ENCODE measurements around the gene STRBP. TPM values are rescaled to one million over a fixed set of nuclear protein-coding genes. Genes with fewer than 3 reads are reported as not detected.
A peak's percentile ranks its signal among the peaks of the same experiment; 100 is the strongest.

Gene STRBP
- total and polyA plus RNA-seq, 9 of the 15 experiments (the other 6 are each of a cell fraction or from before 2014, with no cell fraction given): 27.7 to 84.0 (median 70.2) TPM

DNA sequence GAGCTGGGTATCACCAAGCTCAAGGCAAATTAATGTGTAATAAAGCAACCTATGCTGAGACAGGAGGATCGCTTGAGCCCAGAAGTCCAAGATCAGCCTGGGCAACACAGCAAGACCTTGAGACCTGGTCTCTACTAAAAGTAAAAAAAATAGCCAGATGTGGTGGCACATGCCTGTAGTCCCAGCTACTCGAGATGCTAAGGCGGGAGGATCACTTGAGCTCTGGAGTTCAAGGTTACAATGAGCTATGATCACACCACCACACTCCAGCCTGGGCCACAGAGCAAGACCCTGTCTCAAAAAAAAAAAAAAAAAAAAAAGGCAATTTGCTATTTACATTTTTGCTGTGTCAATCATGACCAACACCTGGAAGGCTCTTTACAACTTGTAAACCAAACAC lies 5.2 kb downstream of the STRBP start:
- no peak for FAIRE-seq
- H3K79me2 ChIP-seq (ENCODE audit: control insufficient read depth, insufficient read depth, low read length): peaks cover 96% of the 10 kb centered on the region
- H3K27ac ChIP-seq (ENCODE audit: extremely low read depth, low read depth, low read length): no peak overlapping the region
- ChIA-PET POLR2A (interaction anchor here (1.1 to 5.1 kb wide), 2 partner anchors 11 to 36 kb away, joined by 4 to 30 read pairs; no protein-coding TSS in a partner anchor), CTCF (ENCODE audit: low intra/inter-chr PET ratio) (no interaction called here)
- no peaks in the 10 kb centered on the region for H3K9me3 ChIP-seq (replicated peaks; ENCODE audit: control insufficient read depth, insufficient read depth, low read depth, low read length)
- TF ChIP-seq ZNF121 (CRISPR knock-in tag; conservative IDR thresholded peaks at IDR 0.05) (peak; percentile 73), C11orf30 (IDR thresholded peaks at IDR 0.05; ENCODE audit: low read depth) (no peak), TBP (optimal IDR thresholded peaks at IDR 0.05; ENCODE audit: low read depth, low read length) (no peak)
- TF ChIP-seq, protein P1, sequence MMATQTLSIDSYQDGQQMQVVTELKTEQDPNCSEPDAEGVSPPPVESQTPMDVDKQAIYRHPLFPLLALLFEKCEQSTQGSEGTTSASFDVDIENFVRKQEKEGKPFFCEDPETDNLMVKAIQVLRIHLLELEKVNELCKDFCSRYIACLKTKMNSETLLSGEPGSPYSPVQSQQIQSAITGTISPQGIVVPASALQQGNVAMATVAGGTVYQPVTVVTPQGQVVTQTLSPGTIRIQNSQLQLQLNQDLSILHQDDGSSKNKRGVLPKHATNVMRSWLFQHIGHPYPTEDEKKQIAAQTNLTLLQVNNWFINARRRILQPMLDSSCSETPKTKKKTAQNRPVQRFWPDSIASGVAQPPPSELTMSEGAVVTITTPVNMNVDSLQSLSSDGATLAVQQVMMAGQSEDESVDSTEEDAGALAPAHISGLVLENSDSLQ (IDR thresholded peaks at IDR 0.05): peak; percentile 51; the same call in 1 of the 2 replicates
- peaks cover 4% of the 10 kb centered on the region; the same call in 2 of the 3 replicates for H3K36me3 ChIP-seq (ENCODE audit: control insufficient read depth, insufficient read depth, low read length)
- H3K4me3 ChIP-seq: no peak overlapping the region
- WGBS (ENCODE audit: insufficient coverage, low coverage, missing lambda C conversion rate): 82% methylated on average over 3 of the region's 3 CpGs
- DNase-seq (ENCODE audit: extremely low read depth in 1 of 4, low spot score in 3 of 4): no peak
- H4K20me1 ChIP-seq (replicated peaks; ENCODE audit: control insufficient read depth, insufficient read depth, low read length): peaks cover 7% of the 10 kb centered on the region; the same call in 1 of the 2 replicates
- H3K9ac ChIP-seq (ENCODE audit: insufficient read depth in 1 of 2, low read depth in 2 of 2, low read length in 2 of 2): no peak overlapping the region
- no peak overlapping the region for H2AFZ ChIP-seq (ENCODE audit: low read depth, low read length)
- H3K4me1 ChIP-seq (replicated peaks in 1 of 2; ENCODE audit: control insufficient read depth in 2 of 2, insufficient read depth in 2 of 2, low read length in 2 of 2): peaks cover 17 to 32% of the 10 kb centered on the region in 2 experiments
- H3K9me1 ChIP-seq (ENCODE audit: control insufficient read depth, insufficient read depth, low read length): peaks cover 3% of the 10 kb centered on the region
- intact Hi-C loops (cut with micrococcal nuclease): no loop called here
- ATAC-seq: no peak
- in situ Hi-C loops (cut with MboI): no loop called here
- no TSS peak for BruUV-seq (replicated peaks)
- no peaks in the 10 kb centered on the region for H3K27me3 ChIP-seq (ENCODE audit: control insufficient read depth in 2 of 2, insufficient read depth in 2 of 2, low read length in 2 of 2)
- H3K4me2 ChIP-seq (ENCODE audit: insufficient read depth, low read length): no peak overlapping the region

DNA sequence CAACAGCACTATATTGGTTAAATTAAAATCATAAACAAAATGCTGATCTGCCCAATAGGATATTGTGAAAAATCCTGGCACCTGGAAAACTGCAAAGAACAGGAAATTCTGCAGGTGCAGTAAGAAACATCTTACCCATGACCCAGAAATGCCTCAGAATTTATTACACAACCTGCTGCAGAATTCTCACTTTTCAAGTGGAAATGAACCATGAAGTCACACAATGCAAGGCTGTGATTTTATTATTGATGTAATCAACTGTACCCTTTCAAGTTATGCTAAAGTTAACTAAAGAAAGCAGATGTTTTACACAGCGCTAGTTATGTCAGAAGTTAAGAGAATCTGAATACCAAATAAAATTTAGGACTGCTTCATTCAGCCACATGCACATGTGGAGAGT lies 6.0 kb downstream of the STRBP start:
- intact Hi-C loops (cut with micrococcal nuclease): no loop called here
- Histone ChIP-seq H4K20me1 (replicated peaks; ENCODE audit: control insufficient read depth, insufficient read depth, low read length) (peaks cover 7% of the 10 kb centered on the region; the same call in 1 of the 2 replicates), H3K27ac (ENCODE audit: extremely low read depth, low read depth, low read length) (no peak overlapping the region), H3K36me3 (ENCODE audit: control insufficient read depth, insufficient read depth, low read length) (peaks cover 4% of the 10 kb centered on the region; the same call in 2 of the 3 replicates), H3K9ac (ENCODE audit: insufficient read depth in 1 of 2, low read depth in 2 of 2, low read length in 2 of 2) (no peak overlapping the region), H2AFZ (ENCODE audit: low read depth, low read length) (no peak overlapping the region), H3K4me3 (no peak overlapping the region), H3K4me2 (ENCODE audit: insufficient read depth, low read length) (no peak overlapping the region), H3K9me1 (ENCODE audit: control insufficient read depth, insufficient read depth, low read length) (peaks cover 3% of the 10 kb centered on the region), H3K9me3 (replicated peaks; ENCODE audit: control insufficient read depth, insufficient read depth, low read depth, low read length) (no peaks in the 10 kb centered on the region), H3K79me2 (ENCODE audit: control insufficient read depth, insufficient read depth, low read length) (peaks cover 95% of the 10 kb centered on the region), H3K4me1 (replicated peaks in 1 of 2; ENCODE audit: control insufficient read depth in 2 of 2, insufficient read depth in 2 of 2, low read length in 2 of 2) (peaks cover 9 to 32% of the 10 kb centered on the region in 2 experiments), H3K27me3 (ENCODE audit: control insufficient read depth in 2 of 2, insufficient read depth in 2 of 2, low read length in 2 of 2) (no peaks in the 10 kb centered on the region)
- TF ChIP-seq CEBPB (tag; IDR thresholded peaks at IDR 0.05) (0 out of 2 replicates have a peak, but pooled peaks have one; percentile 18), ZNF583 (CRISPR knock-in tag; IDR thresholded peaks at IDR 0.05) (no peak)
- ChIA-PET POLR2A (interaction anchor here (0.6 to 5.1 kb wide), 2 partner anchors 10 to 887 kb away, joined by 3 to 30 read pairs; no protein-coding TSS in a partner anchor), CTCF (ENCODE audit: low intra/inter-chr PET ratio) (no interaction called here)
- FAIRE-seq (no peak), ATAC-seq (no peak), DNase-seq (ENCODE audit: extremely low read depth in 1 of 4, low spot score in 3 of 4) (no peak)
- in situ Hi-C loops (cut with MboI): no loop called here
- 79% methylated on average over 1 of the region's 1 CpG for WGBS (ENCODE audit: insufficient coverage, low coverage, missing lambda C conversion rate)
- no TSS peak for BruUV-seq (replicated peaks)

Measured in K562 (cell line).